EH (cell line): ENCODE measurements around the gene POC5.
"Not testable (repeated sequence)": the region's sequence is repeated elsewhere in the genome, so short reads cannot be mapped to it uniquely, and the experiment has no call there.

Experiments used
- DNase-seq: peaks from one replicate; pipeline ENCODE4 v3.0.0-alpha.2; 2015; ENCODE audit warnings: low read depth

Gene POC5

DNA sequence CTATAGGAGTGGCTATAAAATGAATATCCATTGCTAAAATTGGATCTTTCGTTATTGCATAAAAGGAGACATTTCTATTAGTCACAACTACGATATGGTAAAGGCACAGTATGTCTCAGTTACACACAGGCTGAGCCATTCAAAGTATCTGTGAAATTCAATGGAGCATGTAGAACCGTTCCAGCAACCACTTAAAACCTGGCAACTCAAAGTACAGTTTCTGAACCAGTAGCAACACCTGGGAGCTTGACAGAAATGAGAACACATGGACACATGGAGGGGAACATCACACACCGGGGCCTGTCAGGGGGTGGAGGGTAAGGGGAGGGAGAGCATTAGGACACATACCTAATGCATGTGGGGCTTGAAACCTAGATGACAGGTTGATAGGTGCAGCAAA lies 15.4 kb downstream of the POC5 start:
- DNase-seq: no peak

- not testable (repeated sequence) for DNase-seq
These were observed 21.5 kb downstream of the POC5 start for GRCh38 chr5:75695472-75696351.

- no peak for DNase-seq
These were observed 22.5 kb downstream of the POC5 start for GRCh38 chr5:75694781-75695180.

DNA sequence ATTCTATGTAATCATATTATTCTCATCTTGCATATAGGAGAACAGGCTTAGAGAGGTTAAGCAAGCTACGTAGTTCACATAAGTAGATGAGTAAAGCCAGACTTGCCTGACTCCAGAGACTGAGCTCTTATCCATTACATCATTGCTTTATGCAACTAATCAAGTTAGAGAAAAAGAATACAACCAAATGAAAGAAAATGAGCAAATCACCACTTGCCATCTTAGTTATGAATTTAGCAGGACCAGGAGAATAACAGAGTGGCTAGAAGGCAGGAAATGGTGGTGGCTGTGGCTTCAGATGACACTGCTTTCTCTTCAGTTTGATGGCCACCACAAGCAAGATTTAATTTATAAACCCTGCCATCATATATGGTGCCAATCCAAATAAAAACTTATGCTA lies 26.6 kb downstream of the POC5 start:
- DNase-seq: no peak

GRCh38 chr5:75686480-75686879 lies 30.8 kb downstream of the POC5 start:
- DNase-seq: no peak

GRCh38 chr5:75685141-75685540 lies 32.1 kb downstream of the POC5 start:
- DNase-seq: no peak

GRCh38 chr5:75681125-75681830 lies 36.0 kb downstream of the POC5 start:
- DNase-seq: peak; percentile 67

DNA sequence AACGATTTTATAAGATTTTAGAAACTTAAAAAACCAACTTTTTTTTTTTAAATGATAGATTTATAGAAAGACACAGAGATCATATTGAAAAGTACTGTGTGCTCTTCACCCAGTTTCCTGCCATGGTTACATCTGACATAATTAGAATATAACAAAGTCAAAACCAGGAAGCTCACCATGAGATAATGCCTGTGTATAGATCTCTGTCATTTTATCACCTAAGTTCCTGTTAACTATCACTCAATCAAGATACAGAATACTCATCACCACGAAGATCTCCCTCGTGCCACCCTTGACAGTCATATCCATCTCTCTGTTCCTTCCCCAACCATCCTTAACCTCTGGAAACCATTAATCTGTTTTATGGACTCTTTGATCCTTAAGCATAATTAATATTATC lies 39.1 kb downstream of the POC5 start:
- DNase-seq: no peak

GRCh38 chr5:75677607-75678006 lies 39.6 kb downstream of the POC5 start:
- DNase-seq: no peak

DNA sequence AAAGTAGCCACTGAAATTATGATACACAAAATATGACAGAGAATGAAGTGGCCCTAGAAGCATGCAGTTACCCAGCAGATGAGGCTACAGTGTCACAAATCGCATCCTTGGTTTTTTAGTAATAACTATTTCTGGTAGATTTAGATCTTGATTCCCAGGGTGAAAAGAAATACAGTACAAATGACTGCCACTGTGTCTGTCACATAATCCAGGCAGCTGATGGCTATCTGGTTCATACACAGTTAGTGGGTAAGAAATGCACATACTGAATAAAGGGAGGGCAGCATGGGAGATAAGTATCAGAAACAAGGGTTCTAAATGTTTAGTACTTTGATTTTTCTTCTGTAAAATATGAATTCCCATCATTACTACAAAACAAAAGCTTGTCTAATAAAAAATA lies 41.5 kb downstream of the POC5 start:
- no peak for DNase-seq

DNA sequence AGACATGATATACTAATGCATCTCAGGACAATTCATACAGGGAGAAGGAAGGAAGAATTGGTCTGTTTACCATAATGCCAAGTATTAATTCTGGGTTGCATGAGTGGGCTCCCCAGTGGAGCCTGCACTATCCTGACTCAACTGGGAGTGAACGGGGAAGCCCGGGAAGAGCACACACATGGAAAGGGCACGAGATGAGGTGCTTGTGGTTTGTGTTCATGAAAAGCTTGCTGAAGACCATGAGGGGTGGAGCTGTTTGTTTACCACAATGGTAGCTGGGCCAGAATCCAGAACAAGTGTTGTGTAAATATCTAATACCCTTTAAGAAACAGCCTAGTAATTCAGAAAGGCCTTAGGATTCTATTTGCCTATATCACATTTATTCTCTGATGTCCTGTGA lies 44.6 kb downstream of the POC5 start:
- DNase-seq: no peak

DNA sequence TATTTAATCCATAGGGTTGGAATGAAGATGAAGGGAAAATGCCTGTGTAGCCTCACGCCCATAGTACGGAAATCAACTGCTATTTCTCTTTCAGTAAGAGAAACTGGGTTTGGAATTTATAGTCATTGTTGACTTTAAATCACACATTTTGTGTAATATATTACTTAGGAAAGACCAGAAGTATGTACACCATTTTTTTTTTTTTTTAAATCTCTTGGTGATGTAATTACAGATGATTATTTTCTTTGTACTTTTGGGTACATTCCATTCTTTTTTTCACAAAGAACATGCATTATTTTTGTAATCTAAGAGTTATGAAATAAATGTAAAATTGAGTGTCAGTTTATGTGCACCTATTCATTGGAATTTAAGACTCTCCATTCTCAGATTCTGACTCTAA lies 45.7 kb downstream of the POC5 start:
- DNase-seq: no peak

- no peak for DNase-seq
These were observed 46.7 kb downstream of the POC5 start for GRCh38 chr5:75670577-75670976.

DNA sequence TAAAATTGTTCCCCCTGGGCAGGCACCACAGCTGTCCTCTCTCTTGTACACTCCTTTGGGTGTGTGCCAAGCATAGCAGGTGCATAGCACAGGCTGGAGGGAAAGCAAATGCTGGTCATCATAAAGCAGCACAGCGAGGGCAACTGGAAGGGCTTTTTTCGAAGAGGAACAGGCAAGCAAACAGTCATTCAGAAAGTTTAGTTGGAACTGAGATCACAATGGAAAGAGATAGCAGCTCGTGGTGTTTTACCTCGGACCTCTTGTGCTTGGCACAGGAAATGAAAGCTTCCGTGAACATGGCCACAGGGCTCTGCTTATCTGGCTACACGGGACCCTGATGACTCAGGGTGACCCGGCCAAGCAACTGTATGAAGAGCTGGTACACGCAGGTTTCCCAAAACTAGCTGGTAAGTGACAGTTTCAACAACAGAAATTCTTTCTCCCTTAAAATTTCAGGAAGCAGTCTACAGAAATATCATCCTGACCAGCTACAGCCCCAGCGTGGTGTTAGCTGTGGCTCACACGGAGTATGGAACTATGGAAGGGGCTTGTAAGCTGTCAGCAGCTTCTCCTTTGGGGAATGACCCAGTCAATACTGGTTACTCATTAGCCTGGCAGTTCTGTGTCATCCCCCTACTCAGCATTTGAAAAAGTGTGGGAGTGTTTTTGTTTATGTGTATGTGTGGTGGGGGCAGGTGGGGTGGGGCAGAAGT lies 48.1 kb downstream of the POC5 start:
- peak; percentile 15 for DNase-seq

DNA sequence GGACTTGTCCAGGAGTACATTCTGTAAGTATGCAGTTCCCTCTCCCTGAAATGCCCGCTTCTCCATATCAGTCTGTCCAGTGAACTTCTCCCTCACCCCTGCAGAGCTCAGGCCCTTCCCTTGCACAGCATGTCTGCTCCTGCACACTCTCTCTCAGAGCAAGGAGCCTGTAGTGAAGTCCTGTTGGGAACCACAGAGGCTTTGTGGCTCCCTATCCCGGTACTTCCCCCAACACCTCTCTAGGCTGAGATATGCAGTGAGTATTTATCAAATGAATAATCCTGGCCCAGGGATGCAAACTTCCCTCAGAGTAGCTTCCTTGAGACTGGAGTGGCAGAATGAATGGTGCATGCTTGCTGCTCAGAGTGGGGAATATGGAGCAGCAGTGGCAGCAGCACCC lies 48.8 kb downstream of the POC5 start:
- no peak for DNase-seq

DNA sequence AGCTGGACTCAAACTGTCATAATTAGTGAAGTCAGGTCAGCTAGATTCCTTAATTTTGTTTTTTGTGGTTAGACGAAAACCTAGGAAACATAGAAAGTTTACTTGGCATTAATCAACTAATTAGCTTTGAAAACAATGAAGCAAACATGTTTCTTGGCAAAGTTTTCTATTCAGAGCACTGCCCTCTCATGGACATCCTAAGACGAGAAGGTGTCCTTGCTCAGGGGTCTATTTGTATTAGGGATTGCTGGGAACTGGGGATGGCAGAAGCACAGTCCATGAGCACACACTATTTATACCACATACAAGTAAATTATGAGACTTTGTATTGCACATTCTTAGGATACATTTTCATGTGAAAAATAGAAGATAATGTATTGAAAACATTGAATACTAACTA lies 49.7 kb downstream of the POC5 start:
- no peak for DNase-seq

DNA sequence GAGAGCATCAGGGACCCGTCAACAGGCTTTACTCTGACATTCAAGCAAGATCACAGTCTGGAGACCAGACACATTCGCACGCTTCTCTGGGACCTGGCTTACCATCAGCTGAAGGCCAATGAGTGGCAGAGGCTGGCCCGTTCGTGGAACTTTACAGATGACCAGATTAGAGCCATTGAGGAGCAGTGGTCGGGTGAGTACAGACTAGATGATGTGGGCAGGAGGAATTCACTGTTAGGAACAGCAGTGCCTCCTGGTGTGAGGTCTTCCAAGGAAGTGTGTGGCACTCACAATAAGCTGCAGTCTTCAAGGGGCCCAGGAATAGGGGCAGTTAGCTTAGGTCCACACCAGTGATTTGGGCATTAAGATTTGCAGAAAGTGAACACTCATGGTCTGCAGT lies 50.4 kb downstream of the POC5 start:
- peak; percentile 27 for DNase-seq

- DNase-seq: no peak
These were observed 52.3 kb downstream of the POC5 start for GRCh38 chr5:75664979-75665378.

- no peak for DNase-seq
These were observed 53.5 kb downstream of the POC5 start for GRCh38 chr5:75663579-75664284.

DNA sequence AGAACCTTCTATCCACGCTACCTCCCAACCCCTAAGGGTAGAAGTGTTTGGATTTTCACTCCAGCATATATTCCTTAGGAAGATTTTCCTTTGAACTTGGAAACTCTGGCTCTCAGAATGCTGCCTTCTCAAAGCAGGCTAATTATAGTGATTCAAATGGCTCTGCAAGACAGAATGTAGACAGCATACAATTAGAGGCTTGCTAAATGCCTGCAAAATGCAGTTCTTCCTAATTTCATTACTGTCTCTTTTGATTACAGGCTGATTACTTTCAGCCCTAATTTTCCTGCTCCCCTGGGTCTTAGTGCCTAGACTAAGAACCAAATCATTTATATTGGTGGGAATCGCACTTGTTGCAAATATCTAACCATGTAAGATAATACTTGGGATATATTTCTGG lies 55.2 kb downstream of the POC5 start:
- DNase-seq: no peak

- DNase-seq: no peak
These were observed 56.4 kb downstream of the POC5 start for GRCh38 chr5:75660678-75661465.
